Keratinocyte (primary cell): ENCODE results near the gene PSD2. TPM values are rescaled to one million over a fixed set of nuclear protein-coding genes. Genes with fewer than 3 reads are reported as not detected.

ENCODE experiments used
- DNase-seq: peaks from one replicate; pipeline ENCODE4 v3.0.0-alpha.2; 2011; ENCODE audit warnings: low read depth, missing footprints, low spot score
- FAIRE-seq: peaks from 2 replicates; lab custom pipeline; 2011; peaks lifted over from hg19 to GRCh38; lab: Jason Lieb, UNC
- H2AFZ ChIP-seq: 2 replicates; pipeline ENCODE4 v1.6.0; 2012; ENCODE audit warnings: low read length, control low read depth, inconsistent platforms; ENCODE audit not compliant: control insufficient read depth
- H3K27ac ChIP-seq: 2 replicates; pipeline ENCODE4 v1.5.1; 2011; ENCODE audit warnings: low read length; ENCODE audit not compliant: control insufficient read depth, insufficient read depth
- H3K27me3 ChIP-seq: 3 replicates; pipeline ENCODE4 v1.6.0; 2011; ENCODE audit warnings: low read length; ENCODE audit not compliant: control insufficient read depth, insufficient read depth; ENCODE audit errors: extremely low read depth
- H3K36me3 ChIP-seq, 2 experiments: 2 replicates in 1 of 2; 3 replicates in 1 of 2; pipeline ENCODE4 v1.5.1; 2011; ENCODE audit warnings: low read length in 2 of 2, mild to moderate bottlenecking in 1 of 2; ENCODE audit not compliant: control insufficient read depth in 2 of 2, insufficient read depth in 2 of 2; ENCODE audit errors: extremely low read depth in 1 of 2
- H3K4me1 ChIP-seq: 3 replicates; pipeline ENCODE4 v1.5.1; 2011; ENCODE audit warnings: low read length; ENCODE audit not compliant: control insufficient read depth, insufficient read depth; ENCODE audit errors: extremely low read depth
- H3K4me2 ChIP-seq: 3 replicates; pipeline ENCODE4 v1.6.0; 2011; ENCODE audit warnings: low read depth, low read length; ENCODE audit not compliant: control insufficient read depth, insufficient read depth; ENCODE audit errors: extremely low read depth
- H3K4me3 ChIP-seq, 3 experiments: fragments of 200-600 bp in 1 of 3; sonication (generic) in 1 of 3; 2 replicates in 2 of 3; 3 replicates in 1 of 3; pipeline ENCODE4 v1.5.1; 2011 to 2016; ENCODE audit warnings: low read length in 3 of 3, mild to moderate bottlenecking in 3 of 3, control low read depth in 2 of 3, inconsistent platforms in 1 of 3, low read depth in 1 of 3, mixed read lengths in 1 of 3, mixed run types in 1 of 3, moderate library complexity in 1 of 3; ENCODE audit not compliant: control insufficient read depth in 2 of 3, insufficient read depth in 2 of 3; ENCODE audit errors: extremely low read depth in 1 of 3
- H3K79me2 ChIP-seq: 2 replicates; pipeline ENCODE4 v1.6.0; 2012; ENCODE audit warnings: low read length; ENCODE audit not compliant: control insufficient read depth, insufficient read depth
- H3K9ac ChIP-seq: 3 replicates; pipeline ENCODE4 v1.6.0; 2011; ENCODE audit warnings: low read length; ENCODE audit not compliant: control insufficient read depth, insufficient read depth; ENCODE audit errors: extremely low read depth
- H3K9me1 ChIP-seq: 3 replicates; pipeline ENCODE4 v1.6.0; 2011; ENCODE audit warnings: low read length; ENCODE audit not compliant: control insufficient read depth, insufficient read depth; ENCODE audit errors: extremely low read depth
- H3K9me3 ChIP-seq: 2 replicates; pipeline ENCODE4 v1.5.1; 2012; ENCODE audit warnings: low read depth, low read length; ENCODE audit not compliant: control insufficient read depth
- H4K20me1 ChIP-seq: 3 replicates; pipeline ENCODE4 v1.6.0; 2011; ENCODE audit warnings: low read length; ENCODE audit not compliant: control insufficient read depth, insufficient read depth; ENCODE audit errors: extremely low read depth
- CTCF ChIP-seq, 3 experiments: IDR thresholded peaks in 1 of 3; conservative IDR thresholded peaks in 1 of 3; optimal IDR thresholded peaks in 1 of 3; 2 replicates in 2 of 3; 3 replicates in 1 of 3; pipeline versions ENCODE3 to v1.5.1; 2011; ENCODE audit warnings: low read length in 3 of 3, mild to moderate bottlenecking in 3 of 3, moderate library complexity in 2 of 3, control low read depth in 1 of 3, inconsistent platforms in 1 of 3; ENCODE audit not compliant: insufficient read depth in 2 of 3; ENCODE audit errors: extremely low read depth in 1 of 3
- EZH2 ChIP-seq: IDR thresholded peaks from one replicate; pipeline ENCODE4 v1.6.1; 2012; ENCODE audit warnings: inconsistent platforms, mild to moderate bottlenecking, low read length, moderate library complexity
- dilution Hi-C: fragments of 300-500 bp; cut with MboI; formaldehyde crosslinking; loops from one replicate; pipeline ENCODE4 v1.7.0; 2020; ENCODE audit warnings: low sequenced_read_pairs; ENCODE audit not compliant: extremely low pct_ligation_motif_present
- polyA plus RNA-seq, 5 experiments: library from polyadenylated mRNA; depleted of rRNA in 3 of 5; stranded (reverse) in 3 of 5; stranded (forward) in 1 of 5; unstranded in 1 of 5; fragments of >200 nt; gene quantifications; 1 replicate in 1 of 5; 2 replicates in 3 of 5; 3 replicates in 1 of 5; pipeline versions ENCODE4 v1.2.1 to v1.2.3, GENCODE V29; 2011 to 2012; ENCODE audit warnings: missing spikeins in 2 of 5, low read depth in 1 of 5, low replicate concordance in 1 of 5

Gene PSD2
- polyA plus RNA-seq, 1 donor (not counting 4 experiments of a cell fraction or from before 2014, with no cell fraction given), result not detected

GRCh38 chr5:139797335-139797734 is 1.7 kb downstream of the PSD2 start:
- FAIRE-seq (no peak), DNase-seq (no peak)
- TF ChIP-seq CTCF (optimal IDR thresholded peaks at IDR 0.05 in 1 of 3, IDR thresholded peaks at IDR 0.05 in 1 of 3, conservative IDR thresholded peaks at IDR 0.05 in 1 of 3; ENCODE audit: extremely low read depth in 1 of 3, insufficient read depth in 2 of 3, low read length in 3 of 3) (no peak), EZH2 (no peak)
- no peaks in the 10 kb centered on the region for H3K36me3 ChIP-seq
- H3K27ac ChIP-seq, result no peak overlapping the region
- H3K4me3 ChIP-seq, result no peak overlapping the region
- H3K4me1 ChIP-seq, result no peaks in the 10 kb centered on the region
- no peaks in the 10 kb centered on the region for H3K9me3 ChIP-seq
- H2AFZ ChIP-seq, result no peak overlapping the region
- dilution Hi-C loops, result no loop called here
- no peak overlapping the region for H3K9ac ChIP-seq
- H3K27me3 ChIP-seq, result peaks cover 55% of the 10 kb centered on the region
- no peak overlapping the region for H3K4me2 ChIP-seq
- no peaks in the 10 kb centered on the region for H3K79me2 ChIP-seq
- no peaks in the 10 kb centered on the region for H4K20me1 ChIP-seq
- H3K9me1 ChIP-seq, result no peaks in the 10 kb centered on the region

GRCh38 chr5:139797856-139798510 is 2.4 kb downstream of the PSD2 start:
- peaks cover 55% of the 10 kb centered on the region for H3K27me3 ChIP-seq
- DNase-seq (no peak), FAIRE-seq (no peak)
- no peak overlapping the region for H3K27ac ChIP-seq
- H3K36me3 ChIP-seq, result no peaks in the 10 kb centered on the region
- no peaks in the 10 kb centered on the region for H3K4me1 ChIP-seq
- H3K4me3 ChIP-seq, result no peak overlapping the region
- H2AFZ ChIP-seq, result no peak overlapping the region
- no peaks in the 10 kb centered on the region for H4K20me1 ChIP-seq
- dilution Hi-C loops, result no loop called here
- H3K4me2 ChIP-seq, result no peak overlapping the region
- no peaks in the 10 kb centered on the region for H3K79me2 ChIP-seq
- TF ChIP-seq CTCF (optimal IDR thresholded peaks at IDR 0.05 in 1 of 3, IDR thresholded peaks at IDR 0.05 in 1 of 3, conservative IDR thresholded peaks at IDR 0.05 in 1 of 3; ENCODE audit: extremely low read depth in 1 of 3, insufficient read depth in 2 of 3, low read length in 3 of 3) (no peak), EZH2 (no peak)
- H3K9ac ChIP-seq, result no peak overlapping the region
- no peaks in the 10 kb centered on the region for H3K9me1 ChIP-seq
- H3K9me3 ChIP-seq, result no peaks in the 10 kb centered on the region
